NT2/D1 (cell line): ENCODE results near the gene DOK1.

Experiments
- DNase-seq: peaks from one replicate; pipeline ENCODE4 v3.0.0-alpha.2; 2011; ENCODE audit warnings: low read depth, low spot score
- H3K27me3 ChIP-seq: 2 replicates; pipeline ENCODE4 v1.6.0; 2011; ENCODE audit warnings: mild to moderate bottlenecking; ENCODE audit not compliant: insufficient read length, insufficient read depth
- H3K36me3 ChIP-seq: 2 replicates; pipeline ENCODE4 v1.6.1; 2011; ENCODE audit warnings: mild to moderate bottlenecking, low read length, mixed read lengths; ENCODE audit not compliant: insufficient read depth, insufficient read length
- H3K4me1 ChIP-seq: 2 replicates; pipeline ENCODE4 v1.5.1; 2011; ENCODE audit not compliant: insufficient read depth, insufficient read length
- H3K4me3 ChIP-seq: 2 replicates; pipeline ENCODE4 v1.5.1; 2011; ENCODE audit warnings: low read depth; ENCODE audit not compliant: insufficient read length
- H3K9ac ChIP-seq: 2 replicates; pipeline ENCODE4 v1.6.0; 2011; ENCODE audit warnings: low read depth; ENCODE audit not compliant: insufficient read length
- H3K9me3 ChIP-seq: 2 replicates; pipeline ENCODE4 v1.5.1; 2011; ENCODE audit warnings: mild to moderate bottlenecking, low read length; ENCODE audit not compliant: insufficient read depth
- SUZ12 ChIP-seq: IDR thresholded peaks from 2 replicates; pipeline ENCODE4 v1.6.1; 2011; ENCODE audit not compliant: insufficient read length, insufficient read depth; ENCODE audit errors: extremely low read depth
- YY1 ChIP-seq: IDR thresholded peaks from 2 replicates; pipeline ENCODE4 v1.6.1; 2011; ENCODE audit not compliant: insufficient read length, insufficient read depth
- ZNF274 ChIP-seq: IDR thresholded peaks from 2 replicates; pipeline ENCODE4 v1.6.1; 2011; ENCODE audit warnings: mild to moderate bottlenecking, low read depth, low read length

DOK1 gene

DNA sequence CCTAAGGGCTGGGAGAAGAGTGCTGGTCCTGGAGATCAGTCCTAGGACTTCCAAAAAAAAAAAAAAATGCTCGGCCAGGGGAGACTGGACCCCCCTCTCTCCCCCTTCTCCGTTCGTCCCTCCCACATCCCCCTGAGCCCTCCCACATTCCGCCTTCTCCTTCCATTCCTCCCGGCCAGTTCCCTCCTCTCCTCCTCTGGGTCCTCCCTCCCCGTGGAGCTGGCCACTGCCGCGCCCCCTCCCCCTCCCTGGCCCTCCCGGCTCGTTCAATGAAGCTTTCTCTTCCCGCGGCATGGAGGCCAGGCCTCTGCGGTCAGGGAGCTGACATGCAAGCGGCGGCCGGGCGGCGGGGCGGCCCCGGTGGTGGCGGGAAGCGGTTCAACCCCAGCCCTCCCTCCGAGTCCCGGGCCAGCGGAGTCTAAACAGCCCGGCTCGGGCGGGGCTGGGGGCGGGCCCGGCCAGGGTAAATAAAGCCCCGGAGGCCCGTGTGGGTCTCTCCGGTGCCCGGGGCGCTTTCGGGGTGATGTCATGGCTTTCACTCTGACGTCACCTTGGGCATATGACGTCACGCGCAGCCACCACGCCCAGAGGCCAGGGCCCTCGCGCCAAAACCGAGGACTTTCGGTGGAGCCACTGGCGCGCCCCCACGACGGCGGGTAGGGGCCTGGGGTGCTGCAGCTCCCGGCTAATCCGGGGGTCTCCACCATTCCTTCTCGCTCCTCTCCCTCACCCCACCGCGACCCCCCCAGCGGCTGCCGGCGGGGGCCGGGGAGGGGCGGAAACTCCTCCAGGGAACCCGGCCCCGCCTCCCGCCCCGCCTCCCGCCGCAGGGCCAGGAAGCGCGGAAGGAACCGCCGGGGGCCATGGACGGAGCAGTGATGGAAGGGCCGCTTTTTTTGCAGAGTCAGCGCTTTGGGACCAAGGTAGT is at the start of gene DOK1, which contains the start of gene LOXL3:
Gene DOK1, plus strand, starts transcription at position 829 of the 928 bp plus-strand sequence. Its CDS starts 35 bp downstream, at position 864.
Gene LOXL3, minus strand, starts transcription at position 51 of the 928 bp plus-strand sequence. CDS start 1,308 bp downstream, outside the sequence.
- no peak for TF ChIP-seq SUZ12
- TF ChIP-seq YY1, result no peak
- no peak for TF ChIP-seq ZNF274
- Histone ChIP-seq H3K4me3 (peak within 1 kb of the TSS; percentile 82), H3K9me3 (no peaks in the 10 kb centered on the region), H3K27me3 (peaks cover 46% of the 10 kb centered on the region), H3K9ac (peak within 1 kb of the TSS; percentile 76), H3K36me3 (peaks cover 15% of the 10 kb centered on the region), H3K4me1 (peaks cover 7% of the 10 kb centered on the region)
- DNase-seq, result peak; percentile 73

DNA sequence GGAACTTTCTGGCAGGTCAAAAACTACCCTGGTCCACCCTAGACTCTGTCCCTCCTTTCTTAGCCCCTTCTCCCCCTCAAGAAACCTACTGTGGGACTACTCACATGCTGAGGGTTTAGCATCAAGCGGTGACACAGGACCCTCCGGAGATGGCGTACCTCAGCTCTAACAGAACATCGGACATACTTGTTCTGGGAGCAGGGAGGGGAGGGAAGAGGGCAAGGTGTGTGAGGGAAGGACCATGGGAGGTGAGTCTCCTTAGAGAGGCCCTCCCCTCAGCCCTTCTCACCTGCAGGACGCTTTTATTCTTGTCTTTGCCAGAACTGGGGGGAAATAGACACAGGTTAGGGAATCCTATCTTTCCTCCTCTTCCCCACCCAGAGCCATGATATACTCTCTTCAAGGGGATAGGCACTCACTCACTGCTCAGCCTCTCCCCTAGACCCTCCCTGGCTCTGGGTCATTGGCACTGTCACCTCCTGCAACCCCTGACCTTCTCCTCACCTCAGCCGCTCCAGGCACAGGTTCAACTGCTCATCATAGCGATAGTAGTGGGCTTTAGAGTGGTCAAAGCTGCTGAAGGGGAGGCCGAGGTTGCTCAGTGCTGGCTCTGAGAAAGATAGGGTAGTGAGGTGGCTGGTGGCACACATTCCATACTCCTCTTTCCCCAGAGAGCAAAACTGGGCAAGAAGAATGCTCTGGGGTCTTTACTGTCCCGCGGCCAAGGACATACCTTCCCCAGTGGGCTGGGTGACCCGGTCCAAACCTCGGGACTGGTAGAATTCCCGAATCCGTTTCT is 48.9 kb upstream of the DOK1 start:
- TF ChIP-seq SUZ12 (no peak), ZNF274 (no peak), YY1 (no peak)
- DNase-seq, result no peak
- Histone ChIP-seq H3K36me3 (peaks cover 18% of the 10 kb centered on the region), H3K4me3 (no peak overlapping the region), H3K9ac (no peak overlapping the region), H3K27me3 (peaks cover 42% of the 10 kb centered on the region), H3K9me3 (no peaks in the 10 kb centered on the region), H3K4me1 (peaks cover 19% of the 10 kb centered on the region)

DNA sequence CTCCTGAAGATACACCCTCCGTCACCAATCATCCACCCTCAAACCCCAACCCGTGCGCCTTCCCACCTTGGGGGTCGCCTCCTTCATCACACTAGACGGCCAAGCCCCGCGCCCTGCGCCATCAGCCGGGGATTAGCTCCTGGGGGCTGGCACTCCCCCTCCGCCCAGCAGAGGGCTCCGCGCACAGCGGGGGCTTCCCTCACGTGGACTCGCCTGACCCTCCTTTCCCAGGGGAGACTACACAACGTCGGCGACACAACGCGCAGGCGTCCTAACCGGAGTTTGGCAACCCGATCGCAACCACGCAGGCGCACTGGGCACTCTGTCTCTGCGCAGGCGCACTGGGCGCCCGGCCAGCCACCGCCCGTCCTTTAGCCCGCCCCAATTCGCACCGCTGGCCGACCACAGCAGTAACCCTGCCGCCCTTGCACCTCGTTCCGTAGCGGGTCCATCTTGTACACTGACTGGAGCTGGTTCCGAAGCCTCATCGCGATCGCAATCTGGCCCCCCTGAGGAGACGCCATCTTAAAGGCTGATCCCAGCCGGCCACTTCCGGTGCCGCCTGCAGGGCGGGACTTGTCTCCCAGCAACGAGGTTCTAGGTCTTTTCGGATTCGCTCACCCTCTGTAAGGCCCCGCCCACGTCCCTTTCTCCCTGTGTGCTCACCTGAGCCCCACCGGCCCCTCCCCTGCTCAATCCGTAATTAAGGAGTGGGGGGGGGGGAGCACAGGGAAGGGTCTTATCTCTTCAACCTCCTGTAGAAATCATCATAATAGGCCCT is 47.2 kb upstream of the DOK1 start, which contains the start of gene PCGF1:
Gene PCGF1, minus strand, starts transcription at position 551 of the 781 bp plus-strand sequence. Its CDS starts 27 bp downstream, at position 524.
- Histone ChIP-seq H3K4me1 (peaks cover 7% of the 10 kb centered on the region), H3K9ac (peak within 1 kb of the TSS; percentile 99), H3K9me3 (no peaks in the 10 kb centered on the region), H3K36me3 (peaks cover 18% of the 10 kb centered on the region), H3K4me3 (peak within 1 kb of the TSS; percentile 88), H3K27me3 (peaks cover 39% of the 10 kb centered on the region)
- peak; percentile 65 for TF ChIP-seq YY1
- TF ChIP-seq SUZ12, result no peak
- peak; percentile 97 for DNase-seq

DNA sequence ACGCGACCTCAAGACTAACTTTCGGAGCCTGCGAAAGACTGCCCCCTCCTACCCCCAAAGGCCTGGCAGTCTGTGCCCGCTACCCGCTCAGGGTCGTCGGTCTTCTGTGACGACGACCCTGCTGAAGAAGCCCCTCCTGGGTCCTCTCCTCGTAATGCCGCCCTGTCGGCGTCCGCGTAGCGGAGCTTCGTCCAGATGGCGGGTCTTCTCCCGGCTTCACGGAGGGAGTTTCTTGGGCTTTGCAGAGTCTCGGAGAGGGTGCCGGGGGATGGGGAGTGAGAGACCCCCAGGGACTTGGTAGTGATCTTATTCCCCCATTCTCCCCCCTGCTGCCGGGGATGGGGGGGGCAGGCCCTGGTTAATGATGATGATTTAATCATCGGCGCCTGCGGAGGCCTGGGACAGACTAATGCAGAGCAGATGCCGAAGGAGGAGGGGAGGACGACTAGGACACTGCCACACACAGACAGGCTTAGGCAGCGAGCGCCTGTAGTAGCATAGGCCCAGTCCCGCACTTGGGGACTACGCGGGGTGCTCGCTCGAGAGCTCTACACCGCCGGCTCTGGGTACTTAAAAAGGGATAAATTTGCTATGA is 46.5 kb upstream of the DOK1 start:
- Histone ChIP-seq H3K36me3 (peaks cover 18% of the 10 kb centered on the region), H3K9ac (peak overlapping the region; percentile 99), H3K4me1 (peaks cover 7% of the 10 kb centered on the region), H3K9me3 (no peaks in the 10 kb centered on the region), H3K4me3 (peak overlapping the region; percentile 88), H3K27me3 (peaks cover 38% of the 10 kb centered on the region)
- no peak for DNase-seq
- TF ChIP-seq YY1 (no peak), ZNF274 (no peak), SUZ12 (no peak)

DNA sequence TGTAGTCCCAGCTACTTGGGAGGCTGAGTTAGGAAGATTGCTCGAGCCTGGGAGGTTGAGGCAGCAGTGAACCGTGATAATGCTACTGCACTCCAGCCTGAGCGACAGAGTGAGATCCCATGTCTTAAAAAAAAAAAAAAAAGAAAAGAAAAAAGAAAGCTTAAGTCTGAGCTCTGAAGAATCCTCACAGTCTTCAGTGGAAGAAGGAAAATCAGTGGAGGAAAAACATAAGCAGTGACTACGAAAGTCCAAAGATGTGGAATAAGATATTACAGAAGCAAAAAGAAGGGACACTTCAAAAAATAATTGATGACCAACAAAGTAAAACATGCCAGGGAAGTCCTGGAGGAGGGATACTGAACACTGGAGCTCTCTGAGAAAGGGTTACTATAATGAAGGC is 44.2 kb upstream of the DOK1 start:
- TF ChIP-seq ZNF274, result no peak
- Histone ChIP-seq H3K36me3 (peaks cover 11% of the 10 kb centered on the region), H3K27me3 (peaks cover 47% of the 10 kb centered on the region), H3K9me3 (no peaks in the 10 kb centered on the region), H3K4me3 (no peak overlapping the region), H3K4me1 (peaks cover 7% of the 10 kb centered on the region), H3K9ac (no peak overlapping the region)
- no peak for DNase-seq

DNA sequence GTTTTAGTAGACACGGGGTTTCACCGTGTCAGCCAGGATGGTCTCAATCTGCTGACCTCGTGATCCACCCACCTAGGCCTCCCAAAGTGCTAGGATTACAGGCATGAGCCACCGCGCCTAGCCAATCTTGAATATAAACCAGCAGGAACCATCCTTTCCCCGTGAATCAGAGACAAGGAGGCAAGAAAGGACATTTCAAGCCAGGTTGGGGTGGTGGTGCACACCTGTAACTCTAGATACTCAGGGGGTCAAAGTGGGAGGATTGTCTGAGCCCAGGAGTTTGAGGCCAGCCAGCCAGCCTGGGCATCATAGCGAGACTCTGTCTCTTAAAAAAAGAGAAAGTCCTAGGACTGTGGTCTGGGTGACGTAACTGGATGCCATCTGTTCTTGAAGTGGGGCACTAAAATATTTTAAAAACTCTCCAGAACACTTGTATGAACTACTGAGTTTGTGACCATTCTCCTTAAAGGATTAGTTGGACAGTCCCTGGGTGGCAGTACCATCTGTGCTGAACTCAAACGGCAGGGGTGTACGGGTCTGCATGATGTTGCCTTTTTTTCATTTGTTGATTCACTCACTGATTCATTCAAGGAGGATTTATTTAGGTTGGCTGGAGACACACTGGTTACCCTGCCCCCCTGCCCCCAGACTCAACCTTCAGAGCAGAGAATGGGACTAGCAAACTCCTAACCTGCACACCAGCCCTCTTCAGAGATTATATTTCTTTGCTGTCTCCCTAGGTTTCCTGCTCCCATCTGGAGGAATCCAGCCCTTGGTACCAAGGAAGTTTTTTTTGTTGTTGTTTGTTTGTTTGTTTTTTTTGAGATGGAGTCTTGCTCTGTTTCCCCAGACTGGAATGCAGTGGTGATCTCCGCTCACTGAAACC is 43.2 kb upstream of the DOK1 start:
- Histone ChIP-seq H3K36me3 (peaks cover 2% of the 10 kb centered on the region), H3K27me3 (peaks cover 58% of the 10 kb centered on the region), H3K9ac (no peak overlapping the region), H3K4me3 (no peak overlapping the region), H3K9me3 (no peaks in the 10 kb centered on the region), H3K4me1 (no peaks in the 10 kb centered on the region)
- DNase-seq, result no peak
- TF ChIP-seq ZNF274 (no peak), SUZ12 (no peak), YY1 (no peak)
